Effector memory CD8-positive, alpha-beta T cell (primary cell): Measurements from ENCODE around the gene GGTLC1.
"Not testable (repeated sequence)": the region's sequence is repeated elsewhere in the genome, so short reads cannot be mapped to it uniquely, and the experiment has no call there.

ENCODE experiments used
- ATAC-seq: fragments of 150-1000 bp; cut with Tn5 transposase; replicated peaks from 2 replicates; pipeline ENCODE4 v1.10.0; 2021; ENCODE audit warnings: mild to moderate bottlenecking, moderate library complexity
- DNase-seq, 3 experiments: peaks; one replicate each; pipeline ENCODE4 v3.0.0; 2021
- H3K27ac Mint-ChIP-seq, 2 donors: one replicate each; pipeline ENCODE4 v1.8.0; 2022; ENCODE audit warnings: mild to moderate bottlenecking in 2 of 2, mixed read lengths in 2 of 2, moderate library complexity in 2 of 2
- H3K27me3 Mint-ChIP-seq, 2 donors: one replicate each; pipeline ENCODE4 v1.8.0; 2022; ENCODE audit warnings: mixed read lengths in 2 of 2
- H3K36me3 Mint-ChIP-seq: one replicate; pipeline ENCODE4 v1.8.0; 2022; ENCODE audit warnings: mild to moderate bottlenecking, moderate library complexity, mixed read lengths; ENCODE audit not compliant: insufficient read depth
- H3K4me1 Mint-ChIP-seq, 2 donors: one replicate each; pipeline ENCODE4 v1.8.0; 2022; ENCODE audit warnings: low read depth in 2 of 2, mixed read lengths in 2 of 2
- H3K4me3 Mint-ChIP-seq, 2 donors: one replicate each; pipeline ENCODE4 v1.8.0; 2022; ENCODE audit warnings: mild to moderate bottlenecking in 2 of 2, mixed read lengths in 2 of 2, moderate library complexity in 2 of 2
- H3K9me3 Mint-ChIP-seq, 2 donors: one replicate each; pipeline ENCODE4 v1.8.0; 2022; ENCODE audit warnings: mixed read lengths in 2 of 2

GGTLC1 gene

GRCh38 chr20:23986716-23987115 is 1.9 kb downstream of the GGTLC1 start:
- not testable (repeated sequence) for H3K4me1 Mint-ChIP-seq, H3K9me3 Mint-ChIP-seq, H3K27me3 Mint-ChIP-seq, H3K36me3 Mint-ChIP-seq, H3K27ac Mint-ChIP-seq, DNase-seq, ATAC-seq, H3K4me3 Mint-ChIP-seq

- ATAC-seq, DNase-seq, H3K4me3 Mint-ChIP-seq: not testable (repeated sequence)
These were observed 2.3 kb downstream of the GGTLC1 start for GRCh38 chr20:23986310-23986709.

GRCh38 chr20:23985790-23986225 is 2.8 kb downstream of the GGTLC1 start:
- not testable (repeated sequence) for DNase-seq, ATAC-seq, H3K27me3 Mint-ChIP-seq, H3K4me3 Mint-ChIP-seq, H3K9me3 Mint-ChIP-seq, H3K4me1 Mint-ChIP-seq, H3K36me3 Mint-ChIP-seq, H3K27ac Mint-ChIP-seq

More at GRCh38 chr20:23986310-23986709, 2.3 kb downstream of the GGTLC1 start:
- H3K9me3 Mint-ChIP-seq, H3K36me3 Mint-ChIP-seq, H3K27me3 Mint-ChIP-seq, H3K4me1 Mint-ChIP-seq, H3K27ac Mint-ChIP-seq: not testable (repeated sequence)

GRCh38 chr20:23985066-23985789 is 3.4 kb downstream of the GGTLC1 start:
- ATAC-seq = not testable (repeated sequence)

GRCh38 chr20:23984476-23985023 is 4.0 kb downstream of the GGTLC1 start:
- not testable (repeated sequence) for H3K36me3 Mint-ChIP-seq, H3K4me3 Mint-ChIP-seq, H3K27me3 Mint-ChIP-seq, H3K27ac Mint-ChIP-seq, H3K9me3 Mint-ChIP-seq, H3K4me1 Mint-ChIP-seq, ATAC-seq
- peak in 1 of 3 experiments; percentile 8 for DNase-seq

More at GRCh38 chr20:23985066-23985789, 3.4 kb downstream of the GGTLC1 start:
- not testable (repeated sequence) for H3K27ac Mint-ChIP-seq, H3K4me3 Mint-ChIP-seq, H3K9me3 Mint-ChIP-seq, H3K36me3 Mint-ChIP-seq, DNase-seq, H3K27me3 Mint-ChIP-seq, H3K4me1 Mint-ChIP-seq

GRCh38 chr20:23982112-23983018 is 6.2 kb downstream of the GGTLC1 start:
- DNase-seq, H3K27ac Mint-ChIP-seq: not testable (repeated sequence)

GRCh38 chr20:23981526-23981925 is 7.1 kb downstream of the GGTLC1 start:
- not testable (repeated sequence) for H3K27ac Mint-ChIP-seq, ATAC-seq, H3K4me1 Mint-ChIP-seq, H3K9me3 Mint-ChIP-seq, H3K4me3 Mint-ChIP-seq, H3K27me3 Mint-ChIP-seq, DNase-seq, H3K36me3 Mint-ChIP-seq

More at GRCh38 chr20:23982112-23983018, 6.2 kb downstream of the GGTLC1 start:
- not testable (repeated sequence) for H3K27me3 Mint-ChIP-seq, ATAC-seq, H3K36me3 Mint-ChIP-seq, H3K4me1 Mint-ChIP-seq, H3K4me3 Mint-ChIP-seq, H3K9me3 Mint-ChIP-seq

GRCh38 chr20:23981014-23981413 is 7.6 kb downstream of the GGTLC1 start:
- not testable (repeated sequence) for ATAC-seq, H3K27ac Mint-ChIP-seq, H3K4me1 Mint-ChIP-seq

GRCh38 chr20:23979899-23980811 is 8.4 kb downstream of the GGTLC1 start:
- H3K4me3 Mint-ChIP-seq, H3K4me1 Mint-ChIP-seq, ATAC-seq, H3K36me3 Mint-ChIP-seq, H3K9me3 Mint-ChIP-seq, H3K27ac Mint-ChIP-seq, H3K27me3 Mint-ChIP-seq, DNase-seq: not testable (repeated sequence)

More at GRCh38 chr20:23981014-23981413, 7.6 kb downstream of the GGTLC1 start:
- not testable (repeated sequence) for DNase-seq, H3K36me3 Mint-ChIP-seq, H3K9me3 Mint-ChIP-seq, H3K4me3 Mint-ChIP-seq, H3K27me3 Mint-ChIP-seq

- H3K36me3 Mint-ChIP-seq, H3K27me3 Mint-ChIP-seq, H3K27ac Mint-ChIP-seq, H3K4me1 Mint-ChIP-seq, DNase-seq, H3K9me3 Mint-ChIP-seq, ATAC-seq, H3K4me3 Mint-ChIP-seq: not testable (repeated sequence)
These were observed 9.2 kb downstream of the GGTLC1 start for GRCh38 chr20:23979380-23979779.

GRCh38 chr20:23978457-23978856 is 10.1 kb downstream of the GGTLC1 start:
- not testable (repeated sequence) for DNase-seq, H3K27ac Mint-ChIP-seq, ATAC-seq, H3K4me3 Mint-ChIP-seq, H3K36me3 Mint-ChIP-seq, H3K4me1 Mint-ChIP-seq, H3K9me3 Mint-ChIP-seq
- peaks cover 12 to 19% of the 10 kb centered on the region in 2 donors for H3K27me3 Mint-ChIP-seq

- no peak for DNase-seq
- Mint-ChIP-seq H3K27me3 (peaks cover 17 to 29% of the 10 kb centered on the region in 2 donors), H3K9me3 (no peaks in the 10 kb centered on the region), H3K4me3 (no peak overlapping the region), H3K27ac (no peak overlapping the region), H3K4me1 (no peaks in the 10 kb centered on the region), H3K36me3 (no peaks in the 10 kb centered on the region)
- ATAC-seq = no peak
These were observed 13.6 kb downstream of the GGTLC1 start for GRCh38 chr20:23974966-23975365.

- H3K4me1 Mint-ChIP-seq = no peaks in the 10 kb centered on the region
- H3K27ac Mint-ChIP-seq = no peak overlapping the region
- DNase-seq = no peak
- H3K4me3 Mint-ChIP-seq = no peak overlapping the region
- H3K27me3 Mint-ChIP-seq = peaks cover 17 to 39% of the 10 kb centered on the region in 2 donors
- H3K9me3 Mint-ChIP-seq = no peaks in the 10 kb centered on the region
- ATAC-seq = no peak
- no peaks in the 10 kb centered on the region for H3K36me3 Mint-ChIP-seq
These were observed 17.3 kb downstream of the GGTLC1 start for GRCh38 chr20:23971310-23971709.
